Endothelial cell of umbilical vein (primary cell): ENCODE data around the gene LAMP5. TPM values are rescaled to one million over a fixed set of nuclear protein-coding genes. Genes with fewer than 3 reads are reported as not detected.

Source experiments
- BruUV-seq: library from RNA; stranded (reverse); fragments of 400-500 nt; replicated peaks from 2 replicates; lab custom pipeline; 2021; lab: Mats Ljungman, UMichigan
- CTCF ChIA-PET: fragments of 300-600, 350-600 bp; sonication (Branson Sonifier 250); formaldehyde crosslinking; loops from one replicate; lab custom pipeline; 2021; ENCODE audit warnings: antibody characterized with exemption, inconsistent platforms; lab: Charles Lee
- POLR2A ChIA-PET: fragments of 300-600, 350-600 bp; sonication (Branson Sonifier 250); formaldehyde crosslinking; loops from one replicate; lab custom pipeline; 2021; ENCODE audit warnings: antibody characterized with exemption, inconsistent platforms; lab: Charles Lee
- DNase-seq: peaks from one replicate; pipeline ENCODE4 v3.0.0-alpha.2; 2011; ENCODE audit warnings: low read depth, low spot score
- FAIRE-seq: peaks from 2 replicates; lab custom pipeline; 2011; peaks lifted over from hg19 to GRCh38; lab: Jason Lieb, UNC
- H2AFZ ChIP-seq: 2 replicates; pipeline ENCODE4 v1.6.0; 2012; ENCODE audit warnings: low read depth, low read length, control low read depth, inconsistent platforms
- H3K27ac ChIP-seq: 2 replicates; pipeline ENCODE4 v1.5.1; 2011; ENCODE audit warnings: low read depth, mild to moderate bottlenecking, control low read depth, low read length, moderate library complexity; ENCODE audit not compliant: insufficient read depth
- H3K27me3 ChIP-seq, 2 experiments: 2 replicates each; pipeline versions ENCODE4 v1.6.0 to v1.6.1; 2011; ENCODE audit warnings: low read length in 2 of 2, mixed read lengths in 1 of 2; ENCODE audit not compliant: control insufficient read depth in 2 of 2, insufficient read depth in 2 of 2
- H3K36me3 ChIP-seq, 2 experiments: 2 replicates in 1 of 2; 3 replicates in 1 of 2; pipeline ENCODE4 v1.5.1; 2011; ENCODE audit warnings: low read length in 2 of 2, mild to moderate bottlenecking in 1 of 2, moderate library complexity in 1 of 2; ENCODE audit not compliant: control insufficient read depth in 2 of 2, insufficient read depth in 2 of 2; ENCODE audit errors: extremely low read depth in 1 of 2
- H3K4me1 ChIP-seq: 3 replicates; pipeline ENCODE4 v1.5.1; 2011; ENCODE audit warnings: mild to moderate bottlenecking, low read length; ENCODE audit not compliant: control insufficient read depth, insufficient read depth; ENCODE audit errors: extremely low read depth
- H3K4me2 ChIP-seq: 2 replicates; pipeline ENCODE4 v1.6.1; 2011; ENCODE audit warnings: low read length, control low read depth, mixed read lengths; ENCODE audit not compliant: insufficient read depth
- H3K4me3 ChIP-seq, 3 experiments: fragments of 200-600 bp in 1 of 3; sonication (generic), shearing (Covaris generic) in 1 of 3; replicated peaks in 1 of 3; 2 replicates each; pipeline ENCODE4 v1.5.1; 2011 to 2016; ENCODE audit warnings: control low read depth in 3 of 3, low read length in 3 of 3, mild to moderate bottlenecking in 2 of 3, inconsistent platforms in 1 of 3, low read depth in 1 of 3, moderate library complexity in 1 of 3; ENCODE audit not compliant: insufficient read depth in 1 of 3
- H3K79me2 ChIP-seq: 2 replicates; pipeline ENCODE4 v1.6.0; 2012; ENCODE audit warnings: low read length, inconsistent platforms; ENCODE audit not compliant: control insufficient read depth, insufficient read depth
- H3K9ac ChIP-seq: replicated peaks from 2 replicates; pipeline ENCODE3; 2011; ENCODE audit warnings: low read length, control low read depth; ENCODE audit not compliant: insufficient read depth; ENCODE audit errors: extremely low read depth
- H3K9me1 ChIP-seq: replicated peaks from 3 replicates; pipeline ENCODE4 v1.6.0; 2011; ENCODE audit warnings: mild to moderate bottlenecking, low read length; ENCODE audit not compliant: control insufficient read depth, insufficient read depth; ENCODE audit errors: extremely low read depth
- H3K9me3 ChIP-seq: replicated peaks from 2 replicates; pipeline ENCODE4 v1.5.1; 2012; ENCODE audit warnings: low read length, inconsistent platforms; ENCODE audit not compliant: control insufficient read depth, insufficient read depth
- H4K20me1 ChIP-seq: replicated peaks from 2 replicates; pipeline ENCODE3; 2011; ENCODE audit warnings: mild to moderate bottlenecking, low read length; ENCODE audit not compliant: control insufficient read depth, insufficient read depth; ENCODE audit errors: extremely low read depth
- EZH2 ChIP-seq: IDR thresholded peaks from 2 replicates; pipeline ENCODE4 v1.6.1; 2012; ENCODE audit warnings: borderline replicate concordance, low read depth, mild to moderate bottlenecking, moderate library complexity, low read length, inconsistent platforms; ENCODE audit not compliant: severe bottlenecking
- MYC ChIP-seq: IDR thresholded peaks from one replicate; pipeline ENCODE4 v1.6.1; 2011; ENCODE audit warnings: mild to moderate bottlenecking, low read depth, low read length
- POLR2A ChIP-seq: IDR thresholded peaks from 2 replicates; pipeline ENCODE4 v1.6.1; 2012; ENCODE audit warnings: low read depth, mild to moderate bottlenecking, control low read depth, low read length
- dilution Hi-C: fragments of 300-500 bp; cut with MboI; formaldehyde crosslinking; loops from one replicate; pipeline ENCODE4 v1.15.0; 2019; ENCODE audit warnings: low sequenced_read_pairs; ENCODE audit not compliant: extremely low pct_ligation_motif_present
- intact Hi-C: fragments of 100-400 bp; cut with micrococcal nuclease; formaldehyde crosslinking; loops from one replicate; pipeline ENCODE4 v1.10.0; 2022
- polyA plus RNA-seq, 4 experiments: library from polyadenylated mRNA; depleted of rRNA in 3 of 4; stranded (reverse) in 3 of 4; unstranded in 1 of 4; fragments of >200 nt; gene quantifications; 2 replicates each; pipeline versions ENCODE4 v1.2.1 to v1.2.3, GENCODE V29; 2011 to 2012; ENCODE audit warnings: missing spikeins in 1 of 4
- total RNA-seq: library from RNA; stranded (reverse); gene quantifications from 2 replicates; pipeline ENCODE4 v1.2.3, GENCODE V29; 2021

Gene LAMP5
- total and polyA plus RNA-seq, 2 donors (not counting 3 experiments of a cell fraction or from before 2014, with no cell fraction given): not detected

- H3K4me2 ChIP-seq: no peak overlapping the region
- intact Hi-C loops: no loop called here
- no peak overlapping the region for H3K9ac ChIP-seq
- no peak overlapping the region for H3K27ac ChIP-seq
- H3K27me3 ChIP-seq: peaks cover 0 to 2% of the 10 kb centered on the region in 2 experiments
- no peak for TF ChIP-seq EZH2
- H3K4me3 ChIP-seq: no peak overlapping the region
- no peaks in the 10 kb centered on the region for H3K79me2 ChIP-seq
- BruUV-seq: no TSS peak
- no peaks in the 10 kb centered on the region for H3K36me3 ChIP-seq
- no peak overlapping the region for H2AFZ ChIP-seq
- dilution Hi-C loops: no loop called here
- H3K9me3 ChIP-seq: no peaks in the 10 kb centered on the region
- ChIA-PET POLR2A (no interaction called here), CTCF (interaction anchor here (1.0 kb wide), 1 partner anchor 19 kb away, joined by 3 read pairs; the partner anchor contains the start of gene LAMP5)
- no peaks in the 10 kb centered on the region for H3K9me1 ChIP-seq
- H4K20me1 ChIP-seq: no peaks in the 10 kb centered on the region
- DNase-seq (no peak), FAIRE-seq (no peak)
- no peaks in the 10 kb centered on the region for H3K4me1 ChIP-seq
These were observed 18.7 kb upstream of the LAMP5 start for GRCh38 chr20:9495701-9496100.

GRCh38 chr20:9496155-9496554 is 18.2 kb upstream of the LAMP5 start:
- CTCF ChIA-PET: interaction anchor here (1.0 kb wide), 1 partner anchor 19 kb away, joined by 3 read pairs; the partner anchor contains the start of gene LAMP5
- Histone ChIP-seq H3K4me1 (no peaks in the 10 kb centered on the region), H3K4me2 (no peak overlapping the region), H3K9ac (no peak overlapping the region), H4K20me1 (no peaks in the 10 kb centered on the region), H3K4me3 (no peak overlapping the region), H3K79me2 (no peaks in the 10 kb centered on the region), H3K9me3 (no peaks in the 10 kb centered on the region), H3K27me3 (peaks cover 0 to 4% of the 10 kb centered on the region in 2 experiments), H3K36me3 (no peaks in the 10 kb centered on the region), H3K9me1 (no peaks in the 10 kb centered on the region), H2AFZ (no peak overlapping the region), H3K27ac (no peak overlapping the region)
- dilution Hi-C loops (no loop called here), intact Hi-C loops (no loop called here)
- FAIRE-seq (no peak), DNase-seq (no peak)
- no peak for TF ChIP-seq POLR2A
- TF ChIP-seq MYC: no peak
- no TSS peak for BruUV-seq
- POLR2A ChIA-PET: no interaction called here
